ELF-1 (cell line): ENCODE measurements around the gene TMA7.
A peak's percentile ranks its signal among the peaks of the same experiment; 100 is the strongest.
"Not testable (repeated sequence)": the region's sequence is repeated elsewhere in the genome, so short reads cannot be mapped to it uniquely, and the experiment has no call there.

Source experiments
- DNase-seq: peaks from one replicate; pipeline ENCODE4 v3.0.0-alpha.2; 2016; ENCODE audit warnings: low read depth, low spot score

The TMA7 gene

GRCh38 chr3:48435774-48436476 lies 4.1 kb upstream of the TMA7 start:
- peak; percentile 93 for DNase-seq

GRCh38 chr3:48436477-48436787 lies 3.6 kb upstream of the TMA7 start:
- DNase-seq, result no peak

GRCh38 chr3:48436855-48437254 lies 3.2 kb upstream of the TMA7 start:
- no peak for DNase-seq

- no peak for DNase-seq
These were observed 2.2 kb upstream of the TMA7 start for GRCh38 chr3:48437812-48438211.

GRCh38 chr3:48440590-48440958 lies 517 bp downstream of the TMA7 start:
- no peak for DNase-seq

GRCh38 chr3:48441940-48442339 lies 1.9 kb downstream of the TMA7 start:
- no peak for DNase-seq

GRCh38 chr3:48445277-48445882 lies 5.3 kb downstream of the TMA7 start:
- no peak for DNase-seq

GRCh38 chr3:48446043-48446424 lies 6.0 kb downstream of the TMA7 start:
- no peak for DNase-seq

- DNase-seq, result peak; percentile 93
These were observed 6.6 kb downstream of the TMA7 start, which contains the start of gene ATRIP for GRCh38 chr3:48446425-48447193. Gene ATRIP, plus strand, starts transcription at chr3:48446737. Its CDS starts 109 bp downstream, at chr3:48446846.

- DNase-seq, result no peak
These were observed 11.2 kb downstream of the TMA7 start for GRCh38 chr3:48451270-48451669.

GRCh38 chr3:48456456-48456855 lies 16.4 kb downstream of the TMA7 start:
- no peak for DNase-seq

GRCh38 chr3:48459331-48459730 lies 19.3 kb downstream of the TMA7 start:
- DNase-seq, result no peak

GRCh38 chr3:48459773-48460516 lies 19.9 kb downstream of the TMA7 start:
- no peak for DNase-seq

GRCh38 chr3:48460517-48460902 lies 20.5 kb downstream of the TMA7 start:
- DNase-seq, result no peak

- DNase-seq, result not testable (repeated sequence)
These were observed 21.7 kb downstream of the TMA7 start for GRCh38 chr3:48461767-48462166.

GRCh38 chr3:48463703-48464102 lies 23.6 kb downstream of the TMA7 start:
- no peak for DNase-seq

GRCh38 chr3:48464713-48465221 lies 24.7 kb downstream of the TMA7 start:
- DNase-seq, result no peak

- no peak for DNase-seq
These were observed 25.1 kb downstream of the TMA7 start for GRCh38 chr3:48465237-48465530.

GRCh38 chr3:48465531-48466378 lies 25.7 kb downstream of the TMA7 start:
- peak; percentile 100 for DNase-seq

GRCh38 chr3:48466386-48467109 lies 26.5 kb downstream of the TMA7 start:
- DNase-seq, result no peak

- DNase-seq, result no peak
These were observed 27.0 kb downstream of the TMA7 start for GRCh38 chr3:48467110-48467454.
